A204.1 (cell line): ENCODE data around the gene IL1RL1.

ENCODE experiments used
- FAIRE-seq: peaks from 2 replicates; lab custom pipeline; 2012; peaks lifted over from hg19 to GRCh38; lab: Jason Lieb, UNC

Gene IL1RL1

GRCh38 chr2:102337012-102337411 lies 25.6 kb downstream of the IL1RL1 start:
- no peak for FAIRE-seq

- no peak for FAIRE-seq
Observed at GRCh38 chr2:102337481-102338386, 26.4 kb downstream of the IL1RL1 start.

- FAIRE-seq, result no peak
Observed at GRCh38 chr2:102340778-102341177, 29.4 kb downstream of the IL1RL1 start.

GRCh38 chr2:102342888-102343287 lies 31.5 kb downstream of the IL1RL1 start:
- no peak for FAIRE-seq

- FAIRE-seq, result no peak
Observed at GRCh38 chr2:102344397-102344796, 33.0 kb downstream of the IL1RL1 start.

- FAIRE-seq, result no peak
Observed at GRCh38 chr2:102345329-102345920, 34.1 kb downstream of the IL1RL1 start.

- no peak for FAIRE-seq
Observed at GRCh38 chr2:102346381-102347130, 35.2 kb downstream of the IL1RL1 start.

- no peak for FAIRE-seq
Observed at GRCh38 chr2:102350137-102350793, 38.9 kb downstream of the IL1RL1 start.

GRCh38 chr2:102355526-102356380 lies 44.4 kb downstream of the IL1RL1 start, which contains the start of gene IL18R1:
TSS of gene IL18R1 (plus strand) at chr2:102355796. CDS start at chr2:102362661, 6,865 bp downstream.
- no peak for FAIRE-seq

GRCh38 chr2:102356381-102356712 lies 45.0 kb downstream of the IL1RL1 start:
- FAIRE-seq, result no peak

GRCh38 chr2:102356741-102357140 lies 45.4 kb downstream of the IL1RL1 start:
- no peak for FAIRE-seq

- FAIRE-seq, result no peak
Observed at GRCh38 chr2:102357937-102358336, 46.6 kb downstream of the IL1RL1 start.

- no peak for FAIRE-seq
Observed at GRCh38 chr2:102358496-102358895, 47.1 kb downstream of the IL1RL1 start.

- FAIRE-seq, result no peak
Observed at GRCh38 chr2:102359527-102359926, 48.2 kb downstream of the IL1RL1 start.

- FAIRE-seq, result no peak
Observed at GRCh38 chr2:102361632-102362241, 50.4 kb downstream of the IL1RL1 start.

- FAIRE-seq, result no peak
Observed at GRCh38 chr2:102365763-102366162, 54.4 kb downstream of the IL1RL1 start.

- FAIRE-seq, result no peak
Observed at GRCh38 chr2:102366406-102367112, 55.2 kb downstream of the IL1RL1 start.

GRCh38 chr2:102367331-102367971 lies 56.1 kb downstream of the IL1RL1 start:
- no peak for FAIRE-seq

- no peak for FAIRE-seq
Observed at GRCh38 chr2:102368461-102369109, 57.2 kb downstream of the IL1RL1 start.
